B cell (primary cell): Measurements from ENCODE around the gene USP34. TPM values are rescaled to one million over a fixed set of nuclear protein-coding genes. Genes with fewer than 3 reads are reported as not detected.

Source experiments
- ATAC-seq: fragments of 200-7000 bp; cut with Tn5 transposase; one replicate; pipeline ENCODE4 v1.10.0; 2021; ENCODE audit warnings: low read depth, mild to moderate bottlenecking, moderate number of reproducible peaks, moderate library complexity
- CTCF ChIA-PET: fragments of 350-600 bp; sonication (Branson Sonifier 250); formaldehyde crosslinking; loops from one replicate; lab custom pipeline; 2021; ENCODE audit warnings: antibody characterized with exemption, inconsistent platforms; lab: Charles Lee
- POLR2A ChIA-PET: fragments of 350-600 bp; sonication (Branson Sonifier 250); formaldehyde crosslinking; loops from one replicate; lab custom pipeline; 2021; ENCODE audit warnings: antibody characterized with exemption; lab: Charles Lee
- DNase-seq: peaks from one replicate; pipeline ENCODE4 v3.0.0; 2013
- H2AFZ ChIP-seq: 2 replicates; pipeline ENCODE4 v1.6.1; 2012; ENCODE audit warnings: mild to moderate bottlenecking, low read depth, low read length; ENCODE audit not compliant: insufficient read depth, poor library complexity, severe bottlenecking
- H3K27ac ChIP-seq, 2 donors: 1 replicate in 1 of 2; 2 replicates in 1 of 2; pipeline ENCODE4 v1.5.1; 2012 to 2013; ENCODE audit warnings: low read length in 2 of 2, mild to moderate bottlenecking in 2 of 2, moderate library complexity in 1 of 2
- H3K27me3 ChIP-seq, 4 experiments: fragments of 200-600 bp in 1 of 4; sonication (generic) in 1 of 4; replicated peaks in 1 of 4; 1 replicate in 2 of 4; 2 replicates in 2 of 4; pipeline versions ENCODE4 v1.6.1 to v1.7.0; 2013 to 2016; ENCODE audit warnings: low read length in 3 of 4, mild to moderate bottlenecking in 2 of 4, mixed read lengths in 1 of 4, moderate library complexity in 1 of 4; ENCODE audit not compliant: insufficient read depth in 4 of 4, control insufficient read depth in 3 of 4; ENCODE audit errors: control extremely low read depth in 1 of 4
- H3K36me3 ChIP-seq, 2 experiments: replicated peaks in 1 of 2; 1 replicate in 1 of 2; 2 replicates in 1 of 2; pipeline versions ENCODE4 v1.6.1 to v1.7.1; 2013; ENCODE audit warnings: low read length in 1 of 2; ENCODE audit not compliant: insufficient read depth in 2 of 2, control insufficient read depth in 1 of 2; ENCODE audit errors: control extremely low read depth in 1 of 2, extremely low read depth in 1 of 2
- H3K4me1 ChIP-seq, 2 donors: fragments of 200-600 bp in 1 of 2; sonication (generic) in 1 of 2; 1 replicate in 1 of 2; 2 replicates in 1 of 2; pipeline versions ENCODE4 v1.5.1 to v1.6.1; 2013 to 2017; ENCODE audit warnings: low read length in 2 of 2; ENCODE audit not compliant: control insufficient read depth in 2 of 2, insufficient read depth in 2 of 2
- H3K4me2 ChIP-seq: replicated peaks from 2 replicates; pipeline ENCODE3; 2012; ENCODE audit warnings: mild to moderate bottlenecking, low read depth, low read length; ENCODE audit not compliant: poor library complexity, severe bottlenecking
- H3K4me3 ChIP-seq, 5 experiments: fragments of 200-600 bp in 1 of 5; sonication (generic) in 1 of 5; 1 replicate in 3 of 5; 2 replicates in 2 of 5; pipeline versions ENCODE4 v1.5.1 to v1.7.0; 2011 to 2016; ENCODE audit warnings: low read length in 4 of 5, mild to moderate bottlenecking in 4 of 5, low read depth in 2 of 5, control low read depth in 1 of 5, moderate library complexity in 1 of 5; ENCODE audit not compliant: insufficient read depth in 1 of 5; ENCODE audit errors: control extremely low read depth in 1 of 5, extremely low read depth in 1 of 5
- H3K79me2 ChIP-seq: fragments of 200-600 bp; sonication (generic); one replicate; pipeline ENCODE4 v1.6.0; 2016; ENCODE audit warnings: low read length; ENCODE audit not compliant: control insufficient read depth, insufficient read depth
- H3K9ac ChIP-seq: fragments of 200-600 bp; sonication (generic); 2 replicates; pipeline ENCODE4 v1.6.1; 2017; ENCODE audit warnings: mild to moderate bottlenecking, low read length, moderate library complexity
- H3K9me3 ChIP-seq, 3 donors: one replicate each; pipeline versions ENCODE4 v1.6.1 to v1.7.1; 2013; ENCODE audit warnings: low read length in 2 of 3; ENCODE audit not compliant: control insufficient read depth in 2 of 3, insufficient read depth in 1 of 3; ENCODE audit errors: control extremely low read depth in 1 of 3
- H4K20me1 ChIP-seq: 2 replicates; pipeline ENCODE4 v1.6.0; 2012; ENCODE audit warnings: mild to moderate bottlenecking, low read length; ENCODE audit not compliant: insufficient read depth, control insufficient read depth, poor library complexity, severe bottlenecking
- H3K27ac Mint-ChIP-seq: one replicate; pipeline ENCODE4 v1.8.0; 2021; ENCODE audit warnings: mixed read lengths
- H3K27me3 Mint-ChIP-seq: one replicate; pipeline ENCODE4 v1.8.0; 2021; ENCODE audit warnings: mixed read lengths
- H3K4me1 Mint-ChIP-seq: one replicate; pipeline ENCODE4 v1.8.0; 2021; ENCODE audit warnings: mixed read lengths
- H3K4me3 Mint-ChIP-seq: one replicate; pipeline ENCODE4 v1.8.0; 2021; ENCODE audit warnings: mixed read lengths
- H3K9me3 Mint-ChIP-seq: one replicate; pipeline ENCODE4 v1.8.0; 2022; ENCODE audit warnings: mixed read lengths; ENCODE audit not compliant: insufficient read depth
- EZH2 ChIP-seq: IDR thresholded peaks from 2 replicates; pipeline ENCODE4 v1.6.1; 2012; ENCODE audit warnings: borderline replicate concordance, low read depth, mild to moderate bottlenecking, moderate library complexity, low read length; ENCODE audit not compliant: insufficient read depth, poor library complexity, severe bottlenecking
- WGBS: methylation state at CpG from one replicate; pipeline ENCODE4 v1.1.5; 2013; ENCODE audit warnings: missing lambda C conversion rate; ENCODE audit not compliant: insufficient coverage; 5-methylcytosine and 5-hydroxymethylcytosine counted together
- intact Hi-C: fragments of 100-400 bp; cut with micrococcal nuclease; formaldehyde crosslinking; loops from one replicate; pipeline ENCODE4 v1.10.0; 2022
- polyA plus RNA-seq: library from polyadenylated mRNA; depleted of rRNA; stranded (reverse); fragments of >200 nt; gene quantifications from 2 replicates; pipeline ENCODE4 v1.2.3, GENCODE V29; 2012
- total RNA-seq, 2 donors: library from RNA; stranded (reverse); fragments of 120-200 nt in 1 of 2; gene quantifications; 1 replicate in 1 of 2; 2 replicates in 1 of 2; pipeline versions ENCODE4 v1.2.3 to v1.2.4, GENCODE V29; 2013 to 2022
- TF ChIP-seq, protein P1 (sequence below): fragments of 200-600 bp; IDR thresholded peaks from one replicate; pipeline ENCODE4 v1.8.0; 2022; ENCODE audit warnings: antibody characterized with exemption, mild to moderate bottlenecking

The USP34 gene
- total and polyA plus RNA-seq, 2 donors (not counting 1 experiment from before 2014, with no cell fraction given), result 70.3 to 311 TPM

DNA sequence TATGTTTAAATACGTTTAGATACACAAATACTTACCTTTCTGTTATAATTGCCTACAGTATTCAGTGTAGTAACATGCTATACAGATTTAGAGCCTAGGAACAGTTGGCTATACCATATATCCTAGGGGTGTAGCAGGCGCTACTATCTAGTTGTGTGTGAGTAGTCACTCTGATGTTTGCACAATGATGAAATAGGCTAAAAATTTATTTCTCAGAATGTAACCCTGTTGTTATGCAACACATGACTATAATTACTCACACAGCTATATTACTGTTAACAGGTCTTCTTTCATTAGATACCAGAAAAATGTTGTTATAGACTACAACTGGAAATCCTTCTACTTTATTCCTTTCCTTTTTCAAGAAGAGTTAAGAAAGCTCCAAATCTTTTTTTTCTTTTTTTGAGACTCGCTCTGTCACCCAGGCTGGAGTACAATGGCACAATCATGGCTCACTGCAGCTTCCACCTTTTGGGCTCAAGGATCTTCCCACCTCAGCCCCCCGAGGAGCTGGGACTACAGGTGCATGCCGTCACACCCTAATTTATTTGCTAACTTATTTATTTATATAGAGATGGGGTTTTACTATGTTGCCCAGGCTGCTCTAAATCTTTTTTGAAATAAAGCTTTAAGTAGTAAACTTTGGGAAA is 260.4 kb downstream of the USP34 start:
- Mint-ChIP-seq H3K4me3 (no peak overlapping the region), H3K27me3 (no peaks in the 10 kb centered on the region), H3K4me1 (no peaks in the 10 kb centered on the region), H3K27ac (no peak overlapping the region), H3K9me3 (no peaks in the 10 kb centered on the region)
- Histone ChIP-seq H2AFZ (no peak overlapping the region), H3K27me3 (no peaks in the 10 kb centered on the region), H4K20me1 (no peaks in the 10 kb centered on the region), H3K4me1 (no peaks in the 10 kb centered on the region), H3K9me3 (no peaks in the 10 kb centered on the region), H3K4me3 (no peak overlapping the region), H3K9ac (no peak overlapping the region), H3K79me2 (no peaks in the 10 kb centered on the region), H3K27ac (no peak overlapping the region), H3K36me3 (peaks cover 9 to 69% of the 10 kb centered on the region in 2 experiments), H3K4me2 (no peak overlapping the region)
- ChIA-PET POLR2A (no interaction called here), CTCF (no interaction called here)
- ATAC-seq (no peak), DNase-seq (no peak)
- TF ChIP-seq, protein P1, sequence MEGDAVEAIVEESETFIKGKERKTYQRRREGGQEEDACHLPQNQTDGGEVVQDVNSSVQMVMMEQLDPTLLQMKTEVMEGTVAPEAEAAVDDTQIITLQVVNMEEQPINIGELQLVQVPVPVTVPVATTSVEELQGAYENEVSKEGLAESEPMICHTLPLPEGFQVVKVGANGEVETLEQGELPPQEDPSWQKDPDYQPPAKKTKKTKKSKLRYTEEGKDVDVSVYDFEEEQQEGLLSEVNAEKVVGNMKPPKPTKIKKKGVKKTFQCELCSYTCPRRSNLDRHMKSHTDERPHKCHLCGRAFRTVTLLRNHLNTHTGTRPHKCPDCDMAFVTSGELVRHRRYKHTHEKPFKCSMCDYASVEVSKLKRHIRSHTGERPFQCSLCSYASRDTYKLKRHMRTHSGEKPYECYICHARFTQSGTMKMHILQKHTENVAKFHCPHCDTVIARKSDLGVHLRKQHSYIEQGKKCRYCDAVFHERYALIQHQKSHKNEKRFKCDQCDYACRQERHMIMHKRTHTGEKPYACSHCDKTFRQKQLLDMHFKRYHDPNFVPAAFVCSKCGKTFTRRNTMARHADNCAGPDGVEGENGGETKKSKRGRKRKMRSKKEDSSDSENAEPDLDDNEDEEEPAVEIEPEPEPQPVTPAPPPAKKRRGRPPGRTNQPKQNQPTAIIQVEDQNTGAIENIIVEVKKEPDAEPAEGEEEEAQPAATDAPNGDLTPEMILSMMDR, result no peak
- no peak for TF ChIP-seq EZH2
- WGBS, result 100% methylated on average over 1 of the region's 5 CpGs
- intact Hi-C loops, result no loop called here

DNA sequence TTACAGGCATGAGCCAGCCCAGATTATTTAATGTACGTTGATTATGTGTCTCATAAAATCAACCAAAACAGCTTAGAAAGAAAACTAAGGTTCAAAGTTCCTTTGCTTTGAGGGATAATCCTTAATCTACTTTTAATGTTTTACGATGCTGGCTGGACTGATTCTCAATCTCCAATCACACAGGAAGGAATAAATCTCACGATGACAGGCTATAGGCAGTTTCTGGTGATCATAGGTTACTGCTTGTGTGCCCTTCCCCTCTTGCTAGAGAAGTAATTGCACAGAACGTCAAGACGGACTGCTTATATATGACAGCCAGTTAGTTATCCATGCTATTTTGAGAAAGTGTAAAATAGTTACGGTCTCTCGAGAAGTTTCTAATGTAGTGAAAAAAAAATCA is 265.8 kb downstream of the USP34 start:
- DNase-seq (no peak), ATAC-seq (no peak)
- TF ChIP-seq, protein P1, result no peak
- TF ChIP-seq EZH2, result no peak
- Histone ChIP-seq H3K4me3 (no peak overlapping the region), H3K27ac (no peak overlapping the region), H3K9me3 (no peaks in the 10 kb centered on the region), H3K27me3 (no peaks in the 10 kb centered on the region), H3K36me3 (peaks cover 20 to 69% of the 10 kb centered on the region in 2 experiments), H3K79me2 (no peaks in the 10 kb centered on the region), H3K4me1 (no peaks in the 10 kb centered on the region), H3K9ac (no peak overlapping the region), H4K20me1 (no peaks in the 10 kb centered on the region), H2AFZ (no peak overlapping the region), H3K4me2 (no peak overlapping the region)
- intact Hi-C loops, result no loop called here
- POLR2A ChIA-PET, result interaction anchor here (0.6 kb wide), 1 partner anchor 9 kb away, joined by 11 read pairs; no protein-coding TSS in a partner anchor
- CTCF ChIA-PET, result no interaction called here
- no peak overlapping the region for H3K4me3 Mint-ChIP-seq
- WGBS, result no CpG with 5 or more reads among the region's 7 CpGs
- H3K4me1 Mint-ChIP-seq, result no peaks in the 10 kb centered on the region
- no peak overlapping the region for H3K27ac Mint-ChIP-seq
- H3K9me3 Mint-ChIP-seq, result no peaks in the 10 kb centered on the region
- H3K27me3 Mint-ChIP-seq, result no peaks in the 10 kb centered on the region
